HG03045 (cell line): ENCODE results near the gene RPA3.
"Not testable (repeated sequence)": the region's sequence is repeated elsewhere in the genome, so short reads cannot be mapped to it uniquely, and the experiment has no call there.

Experiments used
- ATAC-seq: cut with Tn5 transposase; IDR thresholded peaks from one replicate; pipeline ENCODE4 v1.9.1; 2021; ENCODE audit warnings: mild to moderate bottlenecking, moderate library complexity; ENCODE audit not compliant: unreplicated experiment

The RPA3 gene

DNA sequence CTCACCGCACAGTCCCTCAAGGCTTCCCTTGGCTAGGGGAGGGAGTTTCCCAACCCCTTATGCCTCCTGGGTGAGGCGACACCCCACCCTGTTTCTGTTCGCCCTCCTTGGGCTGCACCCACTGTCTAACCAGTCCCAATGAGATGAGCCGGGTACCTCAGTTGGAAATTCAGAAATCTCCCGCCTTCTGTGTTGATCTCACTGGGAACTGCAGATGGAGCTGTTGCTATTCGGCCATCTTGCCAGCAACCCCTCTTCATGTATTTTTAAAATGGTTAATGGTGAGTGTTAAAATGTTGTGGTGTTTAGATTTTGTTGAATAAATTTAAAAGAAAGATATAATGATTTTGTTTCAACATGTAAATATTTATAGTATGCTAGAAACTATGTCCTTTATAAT, 55.9 kb downstream of the RPA3 start:
- ATAC-seq: no peak

- ATAC-seq: not testable (repeated sequence)
Measured at GRCh38 chr7:7656459-7656858, 61.9 kb downstream of the RPA3 start.

DNA sequence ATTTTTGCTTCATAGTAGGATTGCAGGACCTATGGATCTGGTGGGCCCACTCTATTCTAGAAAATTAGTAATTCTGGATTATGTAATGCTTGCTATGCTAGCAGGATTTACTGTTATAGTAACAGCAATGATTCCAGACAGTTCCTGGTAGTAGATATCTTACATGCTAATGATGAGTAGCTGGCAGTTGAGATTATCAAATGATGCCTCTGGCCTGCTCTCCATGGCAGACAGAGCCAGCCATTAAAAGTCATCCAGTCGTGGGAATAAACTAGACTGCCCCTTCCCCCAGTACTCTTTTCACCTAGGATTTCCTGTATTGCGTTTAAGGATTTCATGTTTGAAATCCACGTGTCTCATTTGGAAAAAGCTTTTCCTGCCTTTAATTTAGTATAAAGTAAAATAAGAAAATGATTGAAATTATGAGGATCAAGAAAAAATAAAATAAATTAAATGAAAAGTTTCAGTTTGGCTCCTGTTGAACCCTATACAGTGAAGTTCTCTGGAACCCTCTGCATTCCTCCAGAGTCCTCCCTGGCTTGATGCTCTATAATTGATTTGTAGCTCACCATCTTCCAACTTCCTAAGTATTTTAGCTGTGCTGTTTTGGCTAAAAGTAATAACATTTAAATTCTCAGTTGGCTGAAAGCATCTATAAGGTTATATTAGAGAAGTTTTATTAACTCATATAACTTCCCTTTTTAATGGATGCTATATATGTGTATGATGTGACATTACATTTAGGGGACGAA, 63.3 kb downstream of the RPA3 start:
- no peak for ATAC-seq

DNA sequence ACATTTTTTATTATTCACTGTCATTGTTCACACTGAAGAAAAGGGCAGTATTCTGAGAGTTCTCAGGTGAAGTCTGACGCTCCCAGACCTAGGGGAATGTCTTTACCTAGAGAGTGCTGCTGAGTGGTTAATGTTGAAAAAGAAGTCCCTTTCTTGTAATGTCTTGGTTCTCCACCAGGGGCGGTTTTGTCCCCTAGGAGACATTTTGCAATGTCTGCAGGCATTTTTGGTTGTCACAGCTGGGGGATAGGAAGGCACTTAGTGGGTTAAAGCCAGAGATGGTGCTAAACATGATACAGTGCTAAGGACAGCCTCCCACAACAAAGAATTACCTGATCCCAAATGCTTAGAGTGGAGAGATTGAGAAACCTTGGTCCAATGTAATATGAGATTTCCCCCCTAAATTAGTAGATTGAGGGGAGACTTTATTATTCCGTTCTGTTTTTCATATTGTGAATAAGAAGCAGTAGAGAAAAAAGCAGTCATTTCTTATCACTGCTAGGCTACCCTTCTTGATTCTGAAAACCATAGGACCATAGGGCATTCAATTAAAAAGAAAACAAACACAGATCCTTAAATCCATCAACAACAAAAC, 64.7 kb downstream of the RPA3 start:
- no peak for ATAC-seq

DNA sequence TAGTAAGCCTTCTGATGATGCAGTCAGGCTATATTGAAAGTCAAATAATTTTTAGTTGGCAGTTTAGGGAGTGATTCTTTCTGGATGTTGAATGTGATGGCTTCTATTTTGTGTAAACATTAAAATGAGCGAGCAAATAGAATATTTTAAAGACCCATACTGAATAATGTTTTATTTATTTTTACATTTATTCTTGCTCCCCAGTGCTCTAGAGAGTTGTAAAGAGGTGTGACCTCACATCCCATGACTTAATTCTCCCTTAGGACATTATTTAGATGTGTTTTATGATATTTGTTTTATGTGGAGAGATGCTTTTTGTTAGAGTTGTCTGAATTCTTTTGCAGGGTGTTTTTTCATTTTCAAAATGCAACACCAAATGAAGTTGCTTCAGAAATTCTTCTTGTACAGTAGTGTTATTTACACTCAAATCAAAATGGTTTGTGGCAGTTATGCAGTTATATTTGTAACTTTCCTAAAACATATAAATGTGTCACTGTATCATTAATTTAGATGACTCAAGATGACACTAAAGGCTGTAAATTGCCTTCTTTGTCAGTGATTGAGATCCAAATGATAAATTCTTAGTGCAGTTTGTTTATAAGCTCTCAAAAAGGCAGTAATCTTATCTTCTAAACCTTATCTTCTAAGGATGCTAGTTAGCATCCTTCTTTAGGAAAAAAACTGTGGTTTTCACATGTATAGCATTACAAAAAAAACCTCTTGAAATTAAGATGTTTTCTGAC, 65.4 kb downstream of the RPA3 start:
- ATAC-seq: no peak

DNA sequence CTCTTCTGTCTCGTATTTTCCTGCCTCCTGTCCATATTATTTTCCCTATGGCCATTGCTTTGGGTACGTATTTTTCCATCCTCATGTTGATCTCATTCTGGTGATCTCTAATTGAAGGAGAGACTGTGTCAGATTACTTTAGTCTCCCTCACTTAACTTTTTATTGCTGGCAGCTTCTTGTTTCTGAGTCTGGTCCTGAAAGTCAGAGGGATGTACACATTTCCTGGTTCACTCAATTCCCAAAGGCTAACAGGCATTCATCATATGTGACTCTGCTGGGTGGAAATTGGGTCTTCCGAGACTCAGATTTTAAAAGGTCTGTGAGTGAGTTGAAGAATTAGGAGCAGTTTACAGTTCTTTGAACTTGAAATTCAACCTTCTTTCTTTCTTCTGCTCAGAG, 66.9 kb downstream of the RPA3 start:
- no peak for ATAC-seq

DNA sequence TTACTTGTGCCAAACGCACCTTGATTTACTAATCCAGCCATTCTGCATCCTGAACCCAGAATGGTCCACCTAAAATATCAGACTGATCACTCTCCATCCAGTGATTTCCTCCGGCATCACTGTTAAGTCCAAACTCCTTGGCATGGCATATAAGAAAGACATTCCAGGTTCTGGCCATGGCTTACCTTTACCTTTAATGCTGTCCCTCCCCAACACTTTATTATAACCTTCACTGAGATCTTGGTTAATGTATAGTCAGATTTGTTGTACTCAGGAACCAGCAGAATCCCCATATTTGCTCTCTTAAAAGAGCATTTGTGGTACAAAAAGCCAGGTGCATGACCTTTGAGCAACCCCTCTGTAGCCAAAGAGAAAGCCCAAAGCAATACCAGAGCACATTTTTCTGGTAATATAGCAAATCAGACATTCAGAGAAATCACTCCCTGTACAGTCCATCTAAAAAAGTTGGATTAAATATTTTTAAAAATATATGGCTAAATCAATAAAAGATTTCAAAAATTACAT, 67.7 kb downstream of the RPA3 start:
- no peak for ATAC-seq

DNA sequence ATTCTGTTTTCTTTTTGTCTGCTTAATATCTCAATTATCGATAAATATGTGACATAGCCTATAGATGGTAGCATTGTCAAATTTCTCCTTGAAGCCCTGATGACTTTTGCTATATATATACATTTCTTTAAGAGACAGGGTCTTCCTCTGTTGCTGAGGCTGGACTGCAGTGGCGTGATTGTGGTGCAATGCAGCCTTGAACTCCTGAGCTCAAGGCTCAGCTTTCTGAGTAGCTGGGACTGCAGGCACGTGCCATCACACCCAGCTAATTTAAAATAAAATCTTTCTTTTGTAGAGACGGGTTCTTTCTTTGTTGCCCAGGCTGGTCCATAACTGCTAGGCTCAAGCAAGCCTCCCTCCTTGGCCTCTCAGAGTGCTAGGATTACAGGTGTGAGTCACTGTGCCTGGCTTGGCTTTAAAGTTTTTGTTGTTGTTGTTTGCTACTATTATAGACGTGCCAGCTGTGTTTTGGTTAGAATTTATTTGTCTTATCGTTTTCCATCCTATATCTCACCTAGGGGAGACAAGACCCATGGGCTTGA, 70.8 kb downstream of the RPA3 start:
- no peak for ATAC-seq

DNA sequence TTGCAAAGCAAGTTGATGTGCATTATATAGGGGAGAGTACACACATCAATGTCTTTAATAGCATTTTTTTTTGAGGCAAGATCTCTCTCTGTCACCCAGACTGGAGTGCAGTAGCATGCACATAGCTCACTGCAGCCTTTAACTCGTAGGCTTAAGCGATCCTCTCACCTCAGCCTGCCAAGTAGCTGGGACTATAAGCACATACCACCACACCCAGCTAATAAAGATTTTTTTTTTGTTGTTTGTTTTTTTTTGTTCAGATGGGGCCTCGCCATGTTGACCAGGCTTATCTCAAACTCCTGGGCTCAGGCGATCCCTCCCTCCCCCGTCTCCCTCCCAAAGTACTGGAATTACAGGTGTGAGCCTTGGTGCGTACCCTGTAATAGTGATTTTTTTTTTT, 76.3 kb downstream of the RPA3 start:
- ATAC-seq: no peak

- peak; percentile 7 for ATAC-seq
Measured at GRCh38 chr7:7641129-7641663, 77.2 kb downstream of the RPA3 start.

DNA sequence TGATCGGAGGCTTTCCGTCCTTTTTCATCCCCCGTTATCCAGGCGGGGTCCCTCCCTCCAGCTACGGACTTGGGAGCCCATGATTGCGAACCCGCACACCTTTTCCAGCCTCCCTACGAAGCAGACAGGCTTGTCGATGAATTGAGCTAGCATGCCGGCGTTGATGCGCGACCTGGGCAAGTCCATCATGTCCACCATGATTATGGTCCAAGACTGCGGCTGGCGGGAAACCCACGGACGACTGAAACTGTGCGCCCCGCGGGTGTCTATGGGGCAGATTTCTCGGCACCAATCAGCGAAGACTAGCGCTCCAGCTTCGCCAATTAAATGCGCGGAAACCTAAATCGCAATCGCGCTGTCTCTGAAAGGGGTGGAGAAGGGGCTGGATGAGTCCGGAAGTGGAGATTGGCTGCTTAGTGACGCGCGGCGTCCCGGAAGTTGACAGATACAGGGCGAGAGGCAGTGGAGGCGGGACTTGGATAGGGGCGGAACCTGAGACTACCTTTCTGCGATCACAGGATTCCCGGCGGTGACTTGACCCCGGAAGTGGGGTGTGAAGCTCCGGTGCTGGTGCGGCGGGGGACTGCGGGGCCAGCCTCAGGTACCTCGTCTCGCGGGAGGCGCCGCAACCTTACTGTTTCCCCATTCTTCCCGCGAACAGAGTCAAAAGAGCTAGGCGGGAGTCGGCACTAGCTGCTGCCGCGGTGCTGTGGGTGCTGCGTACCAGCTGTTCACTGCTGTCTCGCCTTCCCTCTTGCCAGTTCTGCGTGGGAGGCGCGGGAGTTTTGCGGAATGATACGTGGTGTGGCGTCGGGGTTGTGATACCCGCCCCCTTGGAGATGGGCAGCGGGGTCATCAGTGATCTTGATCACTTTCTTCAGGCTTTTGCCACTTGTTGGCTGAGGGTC, 77.9 kb downstream of the RPA3 start, which contains the start of gene UMAD1:
UMAD1 (plus strand) TSS at position 532 of the 908 bp plus-strand sequence. CDS start 32,620 bp downstream, outside the sequence.
- peak; percentile 98 for ATAC-seq

- no peak for ATAC-seq
Measured at GRCh38 chr7:7639847-7640220, 78.6 kb downstream of the RPA3 start.

DNA sequence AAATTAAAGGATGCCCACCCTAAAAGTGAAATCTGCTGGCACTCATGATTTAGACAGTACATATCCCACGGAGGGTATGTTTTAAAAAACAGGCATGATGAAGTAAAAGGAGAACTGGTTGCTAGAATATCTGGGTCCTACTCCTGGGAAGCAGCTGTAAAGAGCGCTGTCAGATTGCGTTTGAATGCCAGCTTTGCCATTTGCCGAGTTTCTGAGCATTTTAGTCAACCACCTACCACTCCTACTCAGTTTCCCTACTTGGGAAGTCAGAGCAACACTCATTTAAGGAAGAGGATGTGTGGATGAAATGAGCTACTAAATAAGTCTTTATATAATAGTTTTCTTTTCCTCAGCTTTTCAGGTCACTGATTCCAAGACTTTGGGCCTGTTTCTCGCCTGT, 79.0 kb downstream of the RPA3 start:
- no peak for ATAC-seq

- no peak for ATAC-seq
Measured at GRCh38 chr7:7630626-7631329, 87.6 kb downstream of the RPA3 start.

- ATAC-seq: no peak
Measured at GRCh38 chr7:7628476-7628875, 89.9 kb downstream of the RPA3 start.

GRCh38 chr7:7620644-7621210, 97.7 kb downstream of the RPA3 start:
- ATAC-seq: no peak

DNA sequence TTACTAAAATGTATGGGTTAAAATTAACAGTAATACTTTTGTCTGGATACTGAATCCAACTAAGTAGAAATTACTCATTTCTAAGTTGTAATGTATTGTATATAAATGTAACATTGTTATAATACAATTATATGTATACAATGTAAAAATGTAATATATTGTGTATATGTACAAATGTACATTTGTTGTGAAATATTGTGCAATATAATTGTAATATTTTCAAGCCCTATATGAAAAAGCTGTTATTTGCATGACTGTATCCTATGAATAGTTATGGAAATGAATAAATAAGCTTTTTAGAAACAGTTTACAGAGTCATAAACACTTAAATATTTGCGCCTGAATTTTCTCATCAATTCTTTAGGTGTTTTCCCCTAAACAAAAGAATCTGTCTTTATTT, 98.2 kb downstream of the RPA3 start:
- ATAC-seq: no peak

DNA sequence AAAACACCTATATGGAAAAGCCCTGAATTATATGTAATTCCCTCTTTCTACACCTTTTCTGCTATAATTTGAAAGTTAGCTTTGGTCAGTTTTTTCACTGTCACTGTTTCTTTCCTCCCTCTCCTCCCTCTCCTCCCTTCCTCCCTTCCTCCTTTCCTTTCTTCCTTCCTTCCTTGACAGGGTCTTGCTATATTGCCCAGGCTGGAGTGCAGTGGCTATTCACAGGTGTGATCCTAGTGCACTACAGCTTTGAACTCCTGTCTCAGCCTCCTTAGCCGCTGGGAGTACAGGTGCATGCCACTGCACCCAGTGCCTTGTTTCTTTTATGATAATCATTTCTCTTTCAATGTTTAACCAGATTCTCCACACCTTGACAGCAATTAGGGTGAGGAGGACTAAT, 100.0 kb downstream of the RPA3 start:
- no peak for ATAC-seq

DNA sequence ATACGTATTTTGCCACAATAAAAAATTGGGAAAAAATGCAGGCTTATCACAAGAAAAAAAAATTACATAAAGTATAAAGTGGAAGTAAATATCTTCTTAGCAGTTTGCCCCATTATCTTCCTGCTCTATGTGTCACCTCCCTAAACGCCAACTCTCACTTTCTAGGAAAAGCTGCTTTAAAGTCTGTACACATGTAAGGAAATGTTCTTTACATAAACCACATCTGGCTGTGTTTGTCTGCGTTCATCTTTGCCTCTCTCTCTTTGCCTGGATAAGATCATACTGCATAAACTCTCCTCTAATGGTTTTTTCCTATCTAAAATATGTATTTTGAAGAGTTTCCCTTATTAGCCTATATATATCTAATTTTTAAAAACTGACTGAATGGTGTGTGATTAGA, 100.9 kb downstream of the RPA3 start:
- no peak for ATAC-seq
